CD1c-positive myeloid dendritic cell (primary cell): Measurements from ENCODE around the gene MEGF9.
"Not testable (repeated sequence)": the region's sequence is repeated elsewhere in the genome, so short reads cannot be mapped to it uniquely, and the experiment has no call there.

Source experiments
- DNase-seq: peaks from one replicate; pipeline ENCODE4 v3.0.0-alpha.2; 2016; ENCODE audit errors: extremely low spot score

Gene MEGF9

DNA sequence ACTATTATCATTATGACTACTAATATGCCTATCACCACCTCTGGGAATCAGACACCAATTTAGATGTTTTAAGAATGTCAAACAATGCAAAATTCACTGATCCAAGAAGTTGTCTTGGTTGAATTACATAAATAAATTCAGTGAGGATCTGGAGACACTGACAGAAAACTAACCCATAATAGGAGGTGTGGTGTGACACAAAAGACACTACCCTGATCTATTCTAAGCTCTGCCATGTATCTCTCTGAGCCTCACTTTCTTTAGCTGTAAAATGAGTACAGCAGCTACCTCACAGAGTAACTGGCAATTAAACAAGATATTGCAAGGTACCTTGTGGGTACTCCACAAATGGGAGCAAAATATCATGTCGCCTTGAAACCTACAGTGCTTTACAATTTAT, 141.8 kb downstream of the MEGF9 start:
- no peak for DNase-seq

DNA sequence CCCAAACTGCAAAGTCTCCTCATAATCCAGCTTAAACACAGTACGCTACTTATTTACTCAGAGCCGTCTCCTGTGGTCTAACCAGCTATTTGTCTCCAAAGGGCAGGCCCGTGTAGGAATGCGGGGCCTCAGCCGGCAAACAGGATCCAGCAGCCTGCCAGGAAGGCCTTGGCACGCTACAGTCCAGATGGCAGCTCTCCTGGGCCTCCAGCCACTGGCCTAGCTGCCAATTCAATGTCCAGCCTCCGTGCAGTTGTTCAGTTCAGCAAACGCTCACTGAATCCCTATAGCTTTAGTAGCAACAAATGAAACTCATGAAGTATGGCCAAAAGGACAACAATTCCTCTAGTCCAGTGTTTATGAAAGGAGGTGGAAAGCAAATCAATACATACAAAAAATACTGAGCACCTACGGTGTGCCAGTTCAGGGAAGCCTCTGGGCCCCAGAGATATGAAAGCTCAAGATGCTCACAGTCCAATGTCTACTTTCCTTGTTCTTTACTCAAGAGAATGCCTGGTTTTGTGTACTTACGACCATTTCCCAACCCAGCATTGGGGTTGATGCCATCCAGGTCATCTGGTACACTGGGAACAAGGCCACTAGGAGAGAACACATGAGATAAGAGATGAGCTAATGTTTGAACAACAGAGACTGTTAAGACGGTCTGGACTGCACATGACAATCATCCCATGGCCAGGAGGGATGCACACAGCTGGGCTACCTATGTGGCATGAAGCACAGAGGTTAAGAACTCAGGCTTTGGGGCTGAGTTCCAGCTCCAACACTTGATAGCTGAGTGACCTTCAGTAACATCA, 142.6 kb downstream of the MEGF9 start:
- no peak for DNase-seq

DNA sequence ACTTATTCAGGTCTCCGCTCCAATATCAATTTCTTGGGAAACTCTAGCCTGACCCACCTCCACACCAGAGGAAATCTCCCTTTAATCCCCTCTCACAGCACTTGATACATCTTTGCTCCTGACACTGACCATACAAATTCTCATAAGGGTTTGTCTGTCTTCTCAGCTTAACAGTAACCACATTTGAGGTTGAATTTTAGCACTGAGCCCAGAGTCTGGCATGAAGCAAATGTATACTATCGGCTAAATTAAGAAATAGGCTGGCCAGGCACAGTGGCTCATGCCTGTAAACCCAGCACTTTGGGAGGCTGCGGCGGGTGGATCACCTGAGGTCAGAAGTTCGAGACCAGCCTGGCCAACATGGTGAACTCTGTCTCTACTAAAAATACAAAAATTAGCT, 144.0 kb downstream of the MEGF9 start:
- DNase-seq, result no peak

DNA sequence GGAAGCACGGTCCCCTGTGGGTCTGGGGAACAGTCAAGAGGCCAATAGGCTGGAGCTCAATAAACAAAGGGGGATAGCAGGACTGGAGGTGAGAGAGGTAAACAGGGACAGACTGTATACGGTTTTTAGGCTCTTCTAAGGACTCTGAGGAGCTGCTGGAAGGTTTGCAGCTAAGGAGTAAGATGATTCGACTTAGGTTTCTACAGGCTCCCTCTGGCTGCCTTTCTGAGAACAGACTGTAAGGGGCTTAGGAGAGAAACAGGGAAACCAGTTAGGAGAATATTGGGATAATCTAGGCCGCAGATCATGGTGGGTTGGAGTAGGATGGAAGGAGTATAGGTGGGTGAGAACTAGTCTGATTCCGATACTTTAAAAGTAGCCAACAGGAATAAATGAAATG, 144.7 kb downstream of the MEGF9 start:
- no peak for DNase-seq

DNA sequence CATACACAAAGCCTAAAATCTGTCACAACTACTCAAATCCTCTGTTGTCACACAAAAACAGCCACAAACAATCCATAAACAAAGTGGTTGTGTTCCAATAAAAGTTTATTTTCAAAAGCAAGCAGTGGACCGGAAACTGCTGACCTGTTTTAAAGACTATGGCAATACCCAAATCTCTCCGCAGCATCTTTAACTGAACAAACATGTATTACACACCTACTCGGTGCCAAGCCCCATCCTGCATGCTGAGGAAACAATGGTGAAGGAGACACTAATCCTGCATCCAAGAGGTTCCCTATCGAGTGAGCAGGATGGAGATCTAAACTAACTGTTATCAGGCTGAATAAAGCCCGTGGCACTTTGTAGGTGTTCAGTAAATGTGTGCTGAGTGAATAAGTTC, 145.5 kb downstream of the MEGF9 start:
- no peak for DNase-seq

DNA sequence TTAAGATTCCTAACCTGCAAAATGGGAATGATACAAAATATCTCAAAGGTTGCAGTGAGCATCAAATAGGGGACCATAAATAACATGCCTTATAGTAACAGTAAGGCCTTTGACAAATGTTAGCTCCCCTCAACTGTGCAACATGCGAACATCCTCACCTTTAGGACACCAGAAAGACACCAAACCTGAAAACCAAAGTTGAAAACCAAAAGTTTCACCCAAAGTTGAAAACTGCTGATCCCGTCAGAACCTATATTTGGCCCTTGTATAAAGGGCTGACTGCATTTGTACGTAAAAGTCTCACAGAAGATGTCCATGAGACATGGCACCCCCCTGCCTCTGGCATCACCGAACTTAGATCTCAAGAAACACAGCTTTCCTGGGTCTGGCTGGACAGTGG, 146.4 kb downstream of the MEGF9 start:
- DNase-seq, result no peak

DNA sequence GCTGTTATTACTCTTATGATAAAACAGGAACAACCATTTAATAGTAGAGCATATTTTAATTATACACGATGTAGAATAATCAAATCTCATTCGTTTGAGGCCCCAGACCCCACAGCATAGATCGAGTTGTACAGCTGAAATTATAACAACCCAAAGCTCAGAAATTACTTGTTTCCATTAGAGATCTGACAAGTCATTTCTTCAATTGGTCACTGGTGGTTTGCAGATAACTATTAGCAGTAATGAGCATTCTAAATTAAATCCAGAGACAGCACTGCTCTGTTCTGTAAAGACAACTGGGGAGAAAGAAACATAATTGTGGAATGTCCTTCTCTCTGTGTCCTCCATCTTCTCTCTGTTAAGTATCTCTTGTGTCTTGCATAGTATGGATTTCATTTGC, 147.2 kb downstream of the MEGF9 start:
- DNase-seq, result no peak

DNA sequence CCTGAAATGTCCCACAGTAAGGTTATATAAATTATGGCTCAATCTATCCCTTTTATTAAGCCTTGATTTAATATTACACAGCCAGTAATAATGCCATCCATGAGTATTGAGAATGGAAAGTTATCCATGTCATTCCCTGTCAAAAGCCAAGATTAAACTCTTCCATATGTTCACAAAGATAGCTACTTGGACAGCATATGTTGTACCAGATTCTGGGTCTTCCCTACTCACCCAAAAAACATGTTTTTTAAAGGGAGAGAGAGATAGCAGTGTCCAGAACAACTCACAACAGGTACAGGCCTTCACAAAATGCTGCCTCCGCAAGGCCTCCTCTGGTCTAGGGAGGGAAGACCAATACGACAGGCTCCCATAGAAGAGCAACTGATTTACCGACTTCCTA, 149.7 kb downstream of the MEGF9 start:
- DNase-seq, result no peak

DNA sequence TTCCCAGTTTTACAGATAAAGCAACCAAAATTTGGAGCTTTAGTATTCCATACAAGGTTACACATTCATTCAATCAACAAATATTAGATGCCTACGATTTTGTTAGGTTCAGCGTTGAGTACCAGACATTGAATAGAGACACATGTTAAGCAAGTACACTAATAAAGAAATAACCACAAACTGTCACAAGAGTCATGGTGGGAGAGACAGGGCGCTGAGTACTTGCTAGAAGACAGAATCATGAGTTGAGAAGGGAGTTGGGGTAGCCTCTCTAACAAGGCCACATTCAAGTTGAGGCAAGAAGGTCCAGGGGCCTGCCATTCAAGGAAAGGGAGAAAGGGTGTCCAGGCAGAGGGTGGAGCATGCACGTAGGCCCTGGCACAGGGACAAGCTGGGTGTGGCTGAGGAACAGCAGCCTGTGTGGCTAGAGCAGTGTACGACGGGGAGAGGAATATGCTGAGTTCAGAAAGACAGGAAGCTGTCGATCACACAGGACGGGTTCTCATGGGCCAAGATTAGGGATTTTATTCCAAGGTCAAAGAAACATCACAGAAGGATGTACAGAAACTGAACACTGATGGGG, 151.3 kb downstream of the MEGF9 start:
- DNase-seq, result no peak

DNA sequence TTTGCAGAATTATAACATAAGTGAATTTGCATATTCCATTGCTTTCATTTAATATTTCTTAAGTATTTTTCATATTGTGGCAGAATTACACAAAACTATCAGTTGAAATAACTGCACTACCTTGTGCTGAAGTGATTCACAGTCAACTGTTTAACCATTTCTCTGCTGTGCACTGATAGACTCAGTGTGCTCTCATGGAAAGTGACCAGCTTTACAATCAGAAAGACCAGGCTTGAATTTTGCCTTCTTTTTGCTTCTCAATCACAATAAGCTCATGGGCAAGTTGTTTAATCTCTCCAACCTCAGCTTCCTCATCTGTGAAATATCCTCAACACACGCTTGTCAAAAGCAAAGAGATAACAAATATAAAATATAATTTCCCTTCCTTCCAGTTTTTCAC, 152.6 kb downstream of the MEGF9 start:
- no peak for DNase-seq

DNA sequence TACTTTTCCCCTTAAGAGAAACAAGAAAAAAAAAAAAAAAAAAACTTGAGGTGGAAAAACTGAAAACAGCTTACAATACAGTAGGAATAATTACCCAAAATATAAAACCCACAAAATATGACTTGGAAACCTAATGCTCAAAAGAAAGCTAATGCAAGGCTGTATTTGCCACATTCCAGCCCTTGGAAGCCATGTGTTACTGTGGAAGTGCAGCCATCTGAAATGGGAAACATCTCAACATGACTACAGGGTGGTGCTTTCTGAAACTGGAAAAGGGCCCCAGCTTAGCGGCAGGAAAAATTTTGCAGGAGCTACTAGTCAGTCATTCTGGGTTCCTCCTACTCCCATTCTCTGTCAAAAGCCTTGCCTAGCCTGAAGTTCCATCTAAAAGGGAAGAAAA, 154.7 kb downstream of the MEGF9 start:
- DNase-seq, result no peak

DNA sequence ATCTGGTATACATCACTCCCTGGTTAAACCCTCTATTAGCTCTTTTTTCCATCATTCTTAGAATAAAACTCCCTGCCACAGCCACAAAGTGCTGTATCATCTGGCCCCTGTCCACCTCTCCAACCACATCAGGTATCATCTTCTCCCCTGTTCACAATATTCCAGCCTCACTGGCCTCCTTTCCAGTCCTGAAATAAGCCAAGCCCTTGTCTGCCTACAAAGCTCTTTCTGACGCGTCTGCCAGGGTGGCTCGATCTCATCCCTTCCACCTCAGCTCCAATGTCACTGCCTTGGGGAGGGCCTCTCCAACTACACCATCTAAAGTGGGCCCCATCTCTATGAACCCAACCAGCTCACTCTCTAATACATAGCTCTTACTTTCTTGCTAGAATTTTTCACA, 155.8 kb downstream of the MEGF9 start:
- DNase-seq, result no peak

DNA sequence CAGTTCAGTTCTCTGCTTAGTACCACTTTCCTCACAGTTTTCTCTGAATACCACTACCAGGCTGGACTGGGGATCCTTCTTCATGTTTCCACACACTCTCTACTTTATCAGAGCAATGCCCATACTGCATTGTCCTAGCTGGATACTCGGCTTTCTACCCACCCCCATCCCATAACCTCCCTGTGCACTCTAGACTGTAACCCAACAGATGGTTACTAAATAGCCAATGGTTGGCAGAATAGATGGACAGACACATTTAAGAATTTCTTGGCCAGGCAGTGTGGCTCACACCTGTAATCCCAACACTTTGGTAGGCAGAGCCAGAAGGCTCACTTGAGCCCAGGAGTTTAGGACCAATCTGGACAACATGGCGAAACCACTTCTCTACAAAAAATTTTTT, 157.1 kb downstream of the MEGF9 start:
- no peak for DNase-seq

DNA sequence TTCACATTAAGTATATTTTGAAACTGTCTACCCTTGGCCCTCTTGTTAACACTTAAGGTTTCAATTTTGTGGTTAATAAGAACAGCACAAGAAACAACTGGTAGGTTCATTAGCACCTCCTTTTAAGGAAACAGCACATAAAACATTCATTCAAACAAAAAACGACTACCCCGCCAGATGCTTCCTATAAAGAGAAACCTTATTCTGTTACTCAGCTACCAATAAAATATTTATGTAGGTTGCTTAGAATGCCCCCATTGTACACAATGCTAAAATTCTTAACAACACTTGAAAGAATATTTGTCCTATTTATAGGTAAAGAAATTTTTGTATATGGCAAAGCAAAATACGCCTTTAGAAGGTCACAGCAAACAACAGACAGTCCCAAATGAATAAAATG, 157.5 kb downstream of the MEGF9 start:
- no peak for DNase-seq

DNA sequence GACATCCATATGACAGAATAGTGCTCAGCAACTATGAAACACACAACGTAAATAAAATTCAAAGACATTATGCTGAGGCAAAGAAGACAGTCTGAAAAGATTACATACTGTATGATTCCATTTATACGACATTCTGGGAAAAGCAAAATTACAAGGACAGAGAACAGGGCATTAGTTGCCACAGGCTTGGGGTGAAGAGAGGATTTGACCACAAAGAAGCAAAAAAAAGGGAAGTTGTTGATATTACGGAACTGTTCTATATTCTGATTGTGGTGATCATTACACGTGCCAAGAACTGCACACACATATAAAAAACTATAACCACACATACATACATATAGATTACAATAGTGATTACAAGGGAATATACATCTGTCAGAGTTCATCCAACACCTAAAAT, 158.4 kb downstream of the MEGF9 start:
- peak; percentile 77 for DNase-seq

DNA sequence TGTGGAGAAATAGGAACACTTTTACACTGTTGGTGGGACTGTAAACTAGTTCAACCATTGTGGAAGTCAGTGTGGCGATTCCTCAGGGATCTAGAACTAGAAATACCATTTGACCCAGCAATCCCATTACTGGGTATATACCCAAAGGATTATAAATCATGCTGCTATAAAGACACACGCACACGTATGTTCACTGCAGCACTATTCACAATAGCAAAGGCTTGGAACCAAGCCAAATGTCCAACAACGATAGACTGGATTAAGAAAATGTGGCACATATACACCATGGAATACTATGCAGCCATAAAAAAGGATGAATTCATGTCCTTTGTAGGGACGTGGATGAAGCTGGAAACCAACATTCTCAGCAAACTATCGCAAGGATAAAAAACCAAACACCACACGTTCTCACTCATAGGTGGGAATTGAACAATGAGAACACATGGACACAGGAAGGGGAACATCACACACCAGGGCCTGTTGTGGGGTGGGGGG, 162.0 kb downstream of the MEGF9 start:
- not testable (repeated sequence) for DNase-seq
